Left ventricle myocardium superior (tissue), 1 donor: Measurements from ENCODE around the gene PRR9. TPM values are rescaled to one million over a fixed set of nuclear protein-coding genes. Genes with fewer than 3 reads are reported as not detected.

ENCODE experiments used
- ATAC-seq: fragments of 200-7000 bp; cut with Tn5 transposase; one replicate; pipeline ENCODE4 v1.9.1; 2020; ENCODE audit warnings: mild to moderate bottlenecking, moderate library complexity
- DNase-seq: peaks from one replicate; pipeline ENCODE4 v3.0.0-alpha.2; 2020
- intact Hi-C: fragments of 100-400 bp; cut with micrococcal nuclease; formaldehyde crosslinking; loops from one replicate; pipeline ENCODE4 v1.11.0; 2022
- total RNA-seq: library from RNA; stranded (reverse); fragmentation: NEBNext Ultra II Directional; extraction: Animal tissue kit (Norgen Biotek cat#: 25700); gene quantifications from one replicate; pipeline ENCODE4 v1.2.1, GENCODE V29; 2021
- donor health status: DM: no; HTN: yes; CAD: no; lungs with severe emphysema.

PRR9 gene
- total RNA-seq, 1 donor from 2014 or later: not detected

- DNase-seq (peak; percentile 30), ATAC-seq (peak; percentile 22)
- intact Hi-C loops: no loop called here
Observed at GRCh38 chr1:153260585-153261280, 43.3 kb downstream of the PRR9 start.

DNA sequence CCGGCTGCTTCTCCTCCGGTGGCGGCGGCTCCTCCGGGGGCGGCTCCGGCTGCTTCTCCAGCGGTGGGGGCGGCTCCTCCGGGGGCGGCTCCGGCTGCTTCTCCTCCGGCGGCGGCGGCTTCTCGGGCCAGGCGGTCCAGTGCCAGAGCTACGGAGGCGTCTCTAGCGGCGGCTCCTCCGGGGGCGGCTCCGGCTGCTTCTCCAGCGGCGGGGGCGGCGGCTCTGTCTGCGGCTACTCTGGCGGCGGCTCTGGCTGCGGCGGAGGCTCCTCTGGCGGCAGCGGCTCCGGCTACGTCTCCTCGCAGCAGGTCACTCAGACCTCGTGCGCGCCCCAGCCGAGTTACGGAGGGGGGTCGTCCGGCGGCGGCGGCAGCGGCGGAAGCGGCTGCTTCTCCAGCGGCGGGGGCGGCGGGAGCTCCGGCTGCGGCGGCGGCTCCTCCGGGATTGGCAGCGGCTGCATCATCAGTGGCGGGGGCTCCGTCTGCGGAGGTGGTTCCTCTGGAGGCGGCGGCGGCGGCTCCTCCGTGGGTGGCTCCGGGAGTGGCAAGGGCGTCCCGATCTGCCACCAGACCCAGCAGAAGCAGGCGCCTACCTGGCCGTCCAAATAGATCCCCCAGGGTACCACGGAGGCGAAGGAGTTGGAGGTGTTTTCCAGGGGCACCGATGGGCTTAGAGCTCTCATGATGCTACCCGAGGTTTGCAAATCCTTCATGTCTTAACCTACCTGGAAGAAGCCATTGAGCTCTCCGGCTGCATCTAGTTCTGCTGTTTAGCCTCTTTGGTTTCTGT, 44.1 kb downstream of the PRR9 start:
- peak; percentile 71 for ATAC-seq
- DNase-seq: peak; percentile 54
- intact Hi-C loops: no loop called here

DNA sequence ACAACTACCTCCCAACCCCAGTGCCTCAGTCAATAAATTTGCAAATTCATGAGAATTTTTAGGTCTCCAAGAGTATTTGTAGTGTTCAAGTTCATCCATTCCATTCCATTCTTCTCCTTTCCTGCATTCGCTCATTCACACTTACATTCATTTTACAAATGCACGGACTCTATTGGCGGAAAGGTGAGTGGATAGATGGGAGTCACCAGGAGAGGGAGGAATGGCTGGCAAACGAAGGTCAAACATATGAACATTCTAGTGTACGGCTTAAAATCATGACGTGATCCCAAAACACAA, 44.6 kb downstream of the PRR9 start:
- ATAC-seq: no peak
- intact Hi-C loops: no loop called here
- DNase-seq: no peak

DNA sequence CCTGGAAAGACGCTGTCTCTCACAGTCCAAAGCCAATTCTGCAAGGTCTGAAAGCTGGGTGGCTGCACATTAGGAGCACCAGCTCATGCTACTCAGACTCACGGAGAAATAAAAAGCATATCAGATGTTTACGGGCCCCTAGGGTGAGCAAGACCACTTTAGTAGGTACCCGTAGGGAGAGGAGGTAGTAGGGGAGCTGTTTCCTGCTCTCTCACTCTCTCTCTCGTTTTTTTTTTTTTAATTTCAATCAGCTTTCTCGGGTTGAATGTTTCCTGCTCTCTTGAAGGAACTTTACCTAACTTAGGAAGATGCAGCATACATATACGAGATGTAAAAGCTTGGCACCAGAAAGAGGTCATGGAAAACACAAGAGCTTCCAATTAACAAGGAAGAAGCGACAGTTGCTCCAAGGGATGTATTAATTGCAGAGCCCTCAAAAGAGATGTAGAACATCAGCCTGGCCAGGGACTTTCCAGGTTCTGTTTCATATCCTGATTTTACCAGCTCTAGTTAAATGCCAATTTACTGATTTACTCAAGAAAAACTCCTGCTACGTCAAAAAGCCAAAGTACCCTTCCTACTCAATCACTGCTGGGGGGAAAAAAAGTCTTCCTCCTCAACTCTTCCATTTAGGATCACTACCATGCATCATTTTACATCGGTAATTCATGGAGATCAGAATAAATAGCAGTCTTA, 45.2 kb downstream of the PRR9 start:
- intact Hi-C loops: no loop called here
- ATAC-seq (no peak), DNase-seq (no peak)

DNA sequence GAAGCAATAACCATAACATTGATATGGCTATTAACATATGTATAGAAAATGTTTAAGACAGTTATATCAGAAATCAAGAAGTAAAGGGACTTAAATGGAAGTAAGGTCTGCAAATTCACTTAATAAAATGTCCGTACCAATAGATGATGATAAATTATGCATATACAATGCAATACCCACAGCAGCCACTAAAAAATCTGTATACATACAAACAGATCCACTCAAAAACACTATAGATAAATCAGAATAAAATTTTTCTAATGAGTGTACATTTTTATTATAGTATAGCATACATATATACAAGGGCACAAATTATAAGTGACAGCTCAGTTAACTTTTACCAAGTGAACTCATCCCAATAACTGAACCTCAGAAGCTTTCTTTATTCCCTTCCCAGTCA, 48.1 kb downstream of the PRR9 start:
- ATAC-seq (no peak), DNase-seq (no peak)
- intact Hi-C loops: no loop called here

Other genes with a start within 250 kb of the PRR9 start
- not detected for gene SPRR4, start 246.9 kb upstream of the PRR9 start, total RNA-seq
- gene SPRR1A, start 233.5 kb upstream of the PRR9 start, total RNA-seq: not detected
- gene SPRR3, start 215.8 kb upstream of the PRR9 start, total RNA-seq: not detected
- not detected for gene SPRR1B, start 186.4 kb upstream of the PRR9 start, total RNA-seq
- gene SPRR2D, start 176.5 kb upstream of the PRR9 start, total RNA-seq: not detected
- not detected for gene SPRR2A, start 160.1 kb upstream of the PRR9 start, total RNA-seq
- gene SPRR2B, start 146.0 kb upstream of the PRR9 start, total RNA-seq: not detected
- not detected for gene SPRR2E, start 123.1 kb upstream of the PRR9 start, total RNA-seq
- not detected for gene SPRR2F, start 104.1 kb upstream of the PRR9 start, total RNA-seq
- not detected for gene SPRR2G, start 66.7 kb upstream of the PRR9 start, total RNA-seq
- not detected for gene LELP1, start 14.2 kb upstream of the PRR9 start, total RNA-seq
- not detected for gene LORICRIN, start 42.1 kb downstream of the PRR9 start, total RNA-seq
- gene PGLYRP3, start 95.4 kb downstream of the PRR9 start, total RNA-seq: not detected
- not detected for gene PGLYRP4, start 131.3 kb downstream of the PRR9 start, total RNA-seq
- 87.0 TPM for gene S100A9, start 140.3 kb downstream of the PRR9 start, total RNA-seq
- 3.5 TPM for gene S100A12, start 158.0 kb downstream of the PRR9 start, total RNA-seq
- 40.7 TPM for gene S100A8, start 173.5 kb downstream of the PRR9 start, total RNA-seq
- gene S100A7A, start 198.9 kb downstream of the PRR9 start, total RNA-seq: not detected
- not detected for gene S100A7, start 243.1 kb downstream of the PRR9 start, total RNA-seq